ENCODE data around the gene SLK. TPM values are rescaled to one million over a fixed set of nuclear protein-coding genes. Genes with fewer than 3 reads are reported as not detected.

SLK gene
- polyA plus RNA-seq, 2 of the 4 experiments (the other 2 are of a cell fraction) = 23.3 to 29.2 TPM

DNA sequence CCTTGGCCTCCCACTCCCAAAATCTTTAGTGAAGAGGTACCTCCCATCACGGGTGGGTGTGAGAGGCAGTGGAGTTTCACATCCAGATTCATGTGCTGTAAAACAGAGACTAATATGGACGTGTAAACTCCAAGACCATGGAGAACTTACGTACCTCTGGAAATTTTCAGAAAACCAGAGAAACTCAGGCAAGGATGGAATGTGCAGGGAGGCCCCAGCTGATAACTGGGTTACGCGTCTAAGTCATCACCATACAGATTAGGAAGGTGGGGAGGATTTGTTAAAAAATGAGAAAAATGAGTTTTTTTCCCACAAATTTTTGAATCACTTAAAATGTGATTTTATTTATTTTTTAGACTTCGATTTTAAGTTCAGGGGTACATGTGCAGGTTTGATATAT lies 32.6 kb upstream of the SLK start:
- DNase-seq (ENCODE audit: low read depth in 1 of 2, low spot score in 1 of 2) = no peak
- POLR2A ChIA-PET = no interaction called here
- FAIRE-seq = no peak
- no peak overlapping the region for H3K4me3 ChIP-seq
- TF ChIP-seq CBX2 (IDR thresholded peaks at IDR 0.05; ENCODE audit: borderline replicate concordance, low read depth) = no peak
- TF ChIP-seq, protein P1, sequence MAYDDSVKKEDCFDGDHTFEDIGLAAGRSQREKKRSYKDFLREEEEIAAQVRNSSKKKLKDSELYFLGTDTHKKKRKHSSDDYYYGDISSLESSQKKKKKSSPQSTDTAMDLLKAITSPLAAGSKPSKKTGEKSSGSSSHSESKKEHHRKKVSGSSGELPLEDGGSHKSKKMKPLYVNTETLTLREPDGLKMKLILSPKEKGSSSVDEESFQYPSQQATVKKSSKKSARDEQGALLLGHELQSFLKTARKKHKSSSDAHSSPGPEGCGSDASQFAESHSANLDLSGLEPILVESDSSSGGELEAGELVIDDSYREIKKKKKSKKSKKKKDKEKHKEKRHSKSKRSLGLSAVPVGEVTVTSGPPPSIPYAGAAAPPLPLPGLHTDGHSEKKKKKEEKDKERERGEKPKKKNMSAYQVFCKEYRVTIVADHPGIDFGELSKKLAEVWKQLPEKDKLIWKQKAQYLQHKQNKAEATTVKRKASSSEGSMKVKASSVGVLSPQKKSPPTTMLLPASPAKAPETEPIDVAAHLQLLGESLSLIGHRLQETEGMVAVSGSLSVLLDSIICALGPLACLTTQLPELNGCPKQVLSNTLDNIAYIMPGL (CRISPR knock-in tag; IDR thresholded peaks at IDR 0.05; ENCODE audit: borderline replicate concordance) = no peak
- TF ChIP-seq MAFK (IDR thresholded peaks at IDR 0.05; ENCODE audit: partially characterized antibody) = no peak
- no peak for TF ChIP-seq ZSCAN20 (CRISPR knock-in tag; IDR thresholded peaks at IDR 0.05)
- no peak for TF ChIP-seq FOSB (CRISPR knock-in tag; IDR thresholded peaks at IDR 0.05)
- no peak for TF ChIP-seq FOXS1 (CRISPR knock-in tag; IDR thresholded peaks at IDR 0.05)
- TF ChIP-seq POLR2AphosphoS2 (conservative IDR thresholded peaks at IDR 0.05; ENCODE audit: low read length) = no peak
- TF ChIP-seq ZC3H11A (IDR thresholded peaks at IDR 0.05) = no peak
- TF ChIP-seq SREBF2 (IDR thresholded peaks at IDR 0.05) = no peak
- TF ChIP-seq POLR2A (IDR thresholded peaks at IDR 0.05; ENCODE audit: low read length) = no peak
- no peak for TF ChIP-seq PHF8 (IDR thresholded peaks at IDR 0.05; ENCODE audit: borderline replicate concordance, low read depth)
- TF ChIP-seq, protein P2, sequence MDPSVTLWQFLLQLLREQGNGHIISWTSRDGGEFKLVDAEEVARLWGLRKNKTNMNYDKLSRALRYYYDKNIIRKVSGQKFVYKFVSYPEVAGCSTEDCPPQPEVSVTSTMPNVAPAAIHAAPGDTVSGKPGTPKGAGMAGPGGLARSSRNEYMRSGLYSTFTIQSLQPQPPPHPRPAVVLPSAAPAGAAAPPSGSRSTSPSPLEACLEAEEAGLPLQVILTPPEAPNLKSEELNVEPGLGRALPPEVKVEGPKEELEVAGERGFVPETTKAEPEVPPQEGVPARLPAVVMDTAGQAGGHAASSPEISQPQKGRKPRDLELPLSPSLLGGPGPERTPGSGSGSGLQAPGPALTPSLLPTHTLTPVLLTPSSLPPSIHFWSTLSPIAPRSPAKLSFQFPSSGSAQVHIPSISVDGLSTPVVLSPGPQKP (IDR thresholded peaks at IDR 0.05; ENCODE audit: low read depth, low read length) = no peak
- no peak for TF ChIP-seq RARB (CRISPR knock-in tag; IDR thresholded peaks at IDR 0.05)
- TF ChIP-seq BHLHE40 (IDR thresholded peaks at IDR 0.05; ENCODE audit: low read depth, low read length) = no peak
- no peak for TF ChIP-seq HOXA7 (CRISPR knock-in tag; IDR thresholded peaks at IDR 0.05)
- no peak for TF ChIP-seq EP300 (IDR thresholded peaks at IDR 0.05)
- TF ChIP-seq KDM1A (IDR thresholded peaks at IDR 0.05; ENCODE audit: low read depth) = no peak
- no peak for TF ChIP-seq HEYL (CRISPR knock-in tag; IDR thresholded peaks at IDR 0.05)
- TF ChIP-seq, protein P3, sequence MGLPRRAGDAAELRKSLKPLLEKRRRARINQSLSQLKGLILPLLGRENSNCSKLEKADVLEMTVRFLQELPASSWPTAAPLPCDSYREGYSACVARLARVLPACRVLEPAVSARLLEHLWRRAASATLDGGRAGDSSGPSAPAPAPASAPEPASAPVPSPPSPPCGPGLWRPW (IDR thresholded peaks at IDR 0.05) = no peak
- H3K4me2 ChIP-seq = no peak overlapping the region
- CTCF ChIA-PET = interaction anchor here (0.6 to 1.3 kb wide), 3 partner anchors 12 to 49 kb away, joined by 3 read pairs; no protein-coding TSS in a partner anchor
- no peaks in the 10 kb centered on the region for H3K9me3 ChIP-seq
- no peak overlapping the region for H3K27ac ChIP-seq
- WGBS (ENCODE audit: missing lambda C conversion rate) = 77% methylated on average over 6 of the region's 6 CpGs
- no peaks in the 10 kb centered on the region for H3K4me1 ChIP-seq
- no peak for ATAC-seq

DNA sequence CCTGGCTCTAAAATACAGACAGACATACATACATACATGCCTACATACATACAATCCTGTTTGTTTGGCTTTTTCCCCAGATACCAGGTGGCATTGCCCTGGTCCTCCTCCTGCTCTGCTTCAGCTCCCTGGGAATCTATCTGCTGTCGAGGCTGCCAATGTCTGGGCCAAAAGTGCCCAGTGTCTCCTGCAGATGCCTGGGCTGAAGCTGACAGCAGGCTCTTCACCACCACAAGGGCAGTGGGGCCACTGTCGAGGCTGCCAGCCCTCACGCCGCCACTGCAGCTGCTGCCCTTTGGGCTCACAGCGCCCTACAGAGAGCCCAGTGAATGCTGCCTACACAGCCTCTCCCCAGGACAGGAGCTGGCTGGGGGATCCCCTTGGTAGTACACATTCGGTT lies 30.9 kb upstream of the SLK start:
- no peak for FAIRE-seq
- 75% methylated on average over 4 of the region's 6 CpGs for WGBS (ENCODE audit: missing lambda C conversion rate)
- H3K9me3 ChIP-seq = no peaks in the 10 kb centered on the region
- TF ChIP-seq, protein P4, sequence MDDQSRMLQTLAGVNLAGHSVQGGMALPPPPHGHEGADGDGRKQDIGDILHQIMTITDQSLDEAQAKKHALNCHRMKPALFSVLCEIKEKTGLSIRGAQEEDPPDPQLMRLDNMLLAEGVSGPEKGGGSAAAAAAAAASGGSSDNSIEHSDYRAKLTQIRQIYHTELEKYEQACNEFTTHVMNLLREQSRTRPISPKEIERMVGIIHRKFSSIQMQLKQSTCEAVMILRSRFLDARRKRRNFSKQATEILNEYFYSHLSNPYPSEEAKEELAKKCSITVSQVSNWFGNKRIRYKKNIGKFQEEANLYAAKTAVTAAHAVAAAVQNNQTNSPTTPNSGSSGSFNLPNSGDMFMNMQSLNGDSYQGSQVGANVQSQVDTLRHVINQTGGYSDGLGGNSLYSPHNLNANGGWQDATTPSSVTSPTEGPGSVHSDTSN (IDR thresholded peaks at IDR 0.05) = no peak
- TF ChIP-seq HOXA7 (CRISPR knock-in tag; IDR thresholded peaks at IDR 0.05) (no peak), ZSCAN20 (CRISPR knock-in tag; IDR thresholded peaks at IDR 0.05) (no peak), RAD21 (conservative IDR thresholded peaks at IDR 0.05 in 1 of 2, IDR thresholded peaks at IDR 0.05 in 1 of 2) (no peak), CBX2 (IDR thresholded peaks at IDR 0.05; ENCODE audit: borderline replicate concordance, low read depth) (no peak), JUNB (IDR thresholded peaks at IDR 0.05) (no peak), KDM1A (IDR thresholded peaks at IDR 0.05; ENCODE audit: low read depth) (no peak), KDM5A (IDR thresholded peaks at IDR 0.05) (no peak), SMC3 (IDR thresholded peaks at IDR 0.05) (no peak), CHD4 (IDR thresholded peaks at IDR 0.05; ENCODE audit: borderline replicate concordance) (no peak), FOSL2 (IDR thresholded peaks at IDR 0.05) (no peak), FOSL2 (CRISPR knock-in tag; IDR thresholded peaks at IDR 0.05) (no peak)
- TF ChIP-seq, protein P5, sequence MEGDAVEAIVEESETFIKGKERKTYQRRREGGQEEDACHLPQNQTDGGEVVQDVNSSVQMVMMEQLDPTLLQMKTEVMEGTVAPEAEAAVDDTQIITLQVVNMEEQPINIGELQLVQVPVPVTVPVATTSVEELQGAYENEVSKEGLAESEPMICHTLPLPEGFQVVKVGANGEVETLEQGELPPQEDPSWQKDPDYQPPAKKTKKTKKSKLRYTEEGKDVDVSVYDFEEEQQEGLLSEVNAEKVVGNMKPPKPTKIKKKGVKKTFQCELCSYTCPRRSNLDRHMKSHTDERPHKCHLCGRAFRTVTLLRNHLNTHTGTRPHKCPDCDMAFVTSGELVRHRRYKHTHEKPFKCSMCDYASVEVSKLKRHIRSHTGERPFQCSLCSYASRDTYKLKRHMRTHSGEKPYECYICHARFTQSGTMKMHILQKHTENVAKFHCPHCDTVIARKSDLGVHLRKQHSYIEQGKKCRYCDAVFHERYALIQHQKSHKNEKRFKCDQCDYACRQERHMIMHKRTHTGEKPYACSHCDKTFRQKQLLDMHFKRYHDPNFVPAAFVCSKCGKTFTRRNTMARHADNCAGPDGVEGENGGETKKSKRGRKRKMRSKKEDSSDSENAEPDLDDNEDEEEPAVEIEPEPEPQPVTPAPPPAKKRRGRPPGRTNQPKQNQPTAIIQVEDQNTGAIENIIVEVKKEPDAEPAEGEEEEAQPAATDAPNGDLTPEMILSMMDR (IDR thresholded peaks at IDR 0.05) = no peak
- peak; percentile 40 to 43; a peak in 4 of 6 replicates for ATAC-seq
- no peak overlapping the region for H3K4me2 ChIP-seq
- 0 out of 6 replicates have a peak overlapping the region, but pooled peaks of 1 of the 2 experiments have one; percentile 43 for H3K27ac ChIP-seq
- no peak for DNase-seq (ENCODE audit: low read depth in 1 of 2, low spot score in 1 of 2)
- no peaks in the 10 kb centered on the region for H3K4me1 ChIP-seq
- no peak overlapping the region for H3K4me3 ChIP-seq
- POLR2A ChIA-PET = no interaction called here
- CTCF ChIA-PET = interaction anchor here (0.8 to 1.6 kb wide), 3 partner anchors 13 to 25 kb away, joined by 3 to 4 read pairs (median 3); no protein-coding TSS in a partner anchor

Data from A549 (cell line).